HPDE6-E6E7 (cell line): ENCODE data around the gene SLC4A5.

ENCODE experiments used
- DNase-seq: peaks from one replicate; pipeline ENCODE4 v3.0.0; 2011; ENCODE audit warnings: missing footprints; ENCODE audit errors: extremely low spot score

The SLC4A5 gene

GRCh38 chr2:74316627-74317295 is 26.5 kb downstream of the SLC4A5 start:
- DNase-seq = no peak

GRCh38 chr2:74314107-74314506 is 29.1 kb downstream of the SLC4A5 start:
- DNase-seq = no peak

GRCh38 chr2:74313497-74313896 is 29.7 kb downstream of the SLC4A5 start:
- DNase-seq = no peak

GRCh38 chr2:74312913-74313312 is 30.3 kb downstream of the SLC4A5 start:
- no peak for DNase-seq

- no peak for DNase-seq
Measured at GRCh38 chr2:74307720-74308119, 35.5 kb downstream of the SLC4A5 start.

- DNase-seq = no peak
Measured at GRCh38 chr2:74304332-74305148, 38.7 kb downstream of the SLC4A5 start.

GRCh38 chr2:74302865-74303264 is 40.4 kb downstream of the SLC4A5 start:
- no peak for DNase-seq

- DNase-seq = no peak
Measured at GRCh38 chr2:74301262-74301661, 42.0 kb downstream of the SLC4A5 start.

- no peak for DNase-seq
Measured at GRCh38 chr2:74300506-74300905, 42.7 kb downstream of the SLC4A5 start.

GRCh38 chr2:74297950-74298349 is 45.3 kb downstream of the SLC4A5 start:
- DNase-seq = no peak

GRCh38 chr2:74297391-74297790 is 45.8 kb downstream of the SLC4A5 start:
- DNase-seq = no peak

- no peak for DNase-seq
Measured at GRCh38 chr2:74293191-74293991, 49.8 kb downstream of the SLC4A5 start.

GRCh38 chr2:74292751-74293150 is 50.5 kb downstream of the SLC4A5 start:
- DNase-seq = no peak

GRCh38 chr2:74291886-74292621 is 51.2 kb downstream of the SLC4A5 start:
- DNase-seq = no peak

- no peak for DNase-seq
Measured at GRCh38 chr2:74291218-74291544, 52.0 kb downstream of the SLC4A5 start.

- no peak for DNase-seq
Measured at GRCh38 chr2:74290466-74291217, 52.6 kb downstream of the SLC4A5 start.

GRCh38 chr2:74290066-74290465 is 53.1 kb downstream of the SLC4A5 start:
- DNase-seq = no peak

- no peak for DNase-seq
Measured at GRCh38 chr2:74286725-74287124, 56.5 kb downstream of the SLC4A5 start.

GRCh38 chr2:74281141-74281975 is 61.9 kb downstream of the SLC4A5 start:
- no peak for DNase-seq

GRCh38 chr2:74278694-74279093 is 64.5 kb downstream of the SLC4A5 start:
- DNase-seq = no peak
